K562 (cell line): Measurements from ENCODE around the gene GCNT2. TPM values are rescaled to one million over a fixed set of nuclear protein-coding genes. Genes with fewer than 3 reads are reported as not detected.
A peak's percentile ranks its signal among the peaks of the same experiment; 100 is the strongest.

ENCODE experiments used
- ATAC-seq: fragments of 200-7000 bp; cut with Tn5 transposase; 3 replicates; pipeline ENCODE4 v1.9.1; 2020; ENCODE audit warnings: moderate library complexity
- BruUV-seq: library from RNA; stranded (reverse); fragments of 400-500 nt; replicated peaks from 2 replicates; lab custom pipeline; 2021; lab: Mats Ljungman, UMichigan
- CTCF ChIA-PET: fragments of 300-600 bp; formaldehyde crosslinking; extraction: SDS; loops from one replicate; lab custom pipeline; 2021; ENCODE audit warnings: low intra/inter-chr PET ratio; lab: Yijun Ruan, JAX
- POLR2A ChIA-PET: fragments of 300-600, 350-650 bp; sonication (Branson Sonifier 250); formaldehyde crosslinking; extraction: SDS; loops from one replicate; lab custom pipeline; 2021; ENCODE audit warnings: antibody characterized with exemption, inconsistent platforms; lab: Yijun Ruan, JAX
- DNase-seq, 4 experiments: peaks; one replicate each; pipeline versions ENCODE4 v3.0.0 to v3.0.0-alpha.2; 2011 to 2018; ENCODE audit warnings: low spot score in 3 of 4, mixed read lengths in 3 of 4; ENCODE audit errors: extremely low read depth in 1 of 4
- FAIRE-seq: peaks from 2 replicates; lab custom pipeline; 2011; peaks lifted over from hg19 to GRCh38; lab: Jason Lieb, UNC
- H2AFZ ChIP-seq: 2 replicates; pipeline ENCODE4 v1.6.0; 2011; ENCODE audit warnings: low read depth, low read length, control low read depth, inconsistent platforms
- H3K27ac ChIP-seq: fragments of 200-600 bp; 3 replicates; pipeline ENCODE4 v1.8.0; 2011; ENCODE audit warnings: low read depth, mild to moderate bottlenecking, control low read depth, inconsistent platforms, low read length, moderate library complexity, mixed read lengths; ENCODE audit errors: extremely low read depth
- H3K27me3 ChIP-seq, 2 experiments: fragments of 300-600 bp in 1 of 2; 2 replicates in 1 of 2; 3 replicates in 1 of 2; pipeline versions ENCODE4 v1.6.0 to v1.8.0; 2011; ENCODE audit warnings: inconsistent platforms in 2 of 2, low read length in 2 of 2, mild to moderate bottlenecking in 1 of 2, mixed read lengths in 1 of 2, moderate library complexity in 1 of 2; ENCODE audit not compliant: control insufficient read depth in 2 of 2, insufficient read depth in 2 of 2
- H3K36me3 ChIP-seq: fragments of 300-600 bp; 3 replicates; pipeline ENCODE4 v1.8.0; 2011; ENCODE audit warnings: mild to moderate bottlenecking, low read length, inconsistent platforms; ENCODE audit not compliant: control insufficient read depth, insufficient read depth
- H3K4me1 ChIP-seq, 2 experiments: fragments of 200-600 bp in 1 of 2; replicated peaks in 1 of 2; 2 replicates in 1 of 2; 3 replicates in 1 of 2; pipeline versions ENCODE4 v1.5.1 to v1.8.0; 2011; ENCODE audit warnings: inconsistent platforms in 2 of 2, low read length in 2 of 2, mild to moderate bottlenecking in 1 of 2, mixed read lengths in 1 of 2, moderate library complexity in 1 of 2; ENCODE audit not compliant: control insufficient read depth in 2 of 2, insufficient read depth in 2 of 2
- H3K4me2 ChIP-seq: 2 replicates; pipeline ENCODE4 v1.6.1; 2011; ENCODE audit warnings: low read length, control low read depth, inconsistent platforms, mixed read lengths; ENCODE audit not compliant: insufficient read depth
- H3K4me3 ChIP-seq: fragments of 200-600 bp; sonication (generic), shearing (Covaris generic); 2 replicates; pipeline ENCODE4 v1.5.1; 2016; ENCODE audit warnings: control low read depth, inconsistent platforms
- H3K79me2 ChIP-seq: fragments of 200-600 bp; 3 replicates; pipeline ENCODE4 v1.8.0; 2011; ENCODE audit warnings: low read length, inconsistent platforms; ENCODE audit not compliant: control insufficient read depth, insufficient read depth
- H3K9ac ChIP-seq, 2 experiments: 2 replicates each; pipeline versions ENCODE4 v1.6.0 to v1.6.1; 2011; ENCODE audit warnings: low read depth in 2 of 2, low read length in 2 of 2, control low read depth in 1 of 2, inconsistent platforms in 1 of 2, mild to moderate bottlenecking in 1 of 2, mixed read lengths in 1 of 2; ENCODE audit not compliant: insufficient read depth in 1 of 2
- H3K9me1 ChIP-seq: one replicate; pipeline ENCODE4 v1.6.0; 2011; ENCODE audit warnings: inconsistent platforms, mild to moderate bottlenecking, low read length, moderate library complexity; ENCODE audit not compliant: control insufficient read depth, insufficient read depth
- H3K9me3 ChIP-seq: replicated peaks from 2 replicates; pipeline ENCODE4 v1.5.1; 2011; ENCODE audit warnings: low read depth, low read length, inconsistent platforms; ENCODE audit not compliant: control insufficient read depth, insufficient read depth
- H4K20me1 ChIP-seq: replicated peaks from 2 replicates; pipeline ENCODE4 v1.6.1; 2011; ENCODE audit warnings: low read length, inconsistent platforms, mixed read lengths; ENCODE audit not compliant: control insufficient read depth, insufficient read depth
- BACH1 ChIP-seq: fragments of 200-800 bp; sonication (Bioruptor generic); IDR thresholded peaks from 2 replicates; pipeline ENCODE4 v1.6.1; 2016; ENCODE audit warnings: missing genetic modification characterization, missing compliant biosample characterization
- GTF2A2 ChIP-seq: IDR thresholded peaks from 2 replicates; pipeline ENCODE4 v1.6.1; 2016; ENCODE audit warnings: mild to moderate bottlenecking, missing genetic modification characterization, missing compliant biosample characterization
- HES1 ChIP-seq: fragments of 450-650 bp; IDR thresholded peaks from 2 replicates; pipeline ENCODE4 v1.6.1; 2016; ENCODE audit warnings: low read depth, mild to moderate bottlenecking, moderate library complexity
- HSF4 ChIP-seq: fragments of 250-450 bp; sonication (Bioruptor Pico); IDR thresholded peaks from 2 replicates; pipeline ENCODE4 v2.1.2; 2022; ENCODE audit warnings: mild to moderate bottlenecking, moderate library complexity, borderline replicate concordance
- NFE2 ChIP-seq: IDR thresholded peaks from 2 replicates; pipeline ENCODE4 v1.6.1; 2014; ENCODE audit warnings: antibody characterized with exemption, low read depth
- NR2C2 ChIP-seq, 2 experiments: fragments of 200-800 bp in 1 of 2; sonication (Bioruptor generic) in 1 of 2; sonication (generic) in 1 of 2; formaldehyde crosslinking in 1 of 2; IDR thresholded peaks; 2 replicates each; pipeline versions ENCODE4 v1.6.1 to v1.8.0; 2016 to 2022; ENCODE audit warnings: mild to moderate bottlenecking in 1 of 2, missing compliant biosample characterization in 1 of 2, missing genetic modification characterization in 1 of 2, missing genetic modification reagents in 1 of 2
- RREB1 ChIP-seq: fragments of 250-450 bp; sonication (Bioruptor Pico); IDR thresholded peaks from 2 replicates; pipeline ENCODE4 v1.4.0; 2020
- TBL1XR1 ChIP-seq, 2 experiments: IDR thresholded peaks; 2 replicates each; pipeline ENCODE4 v1.6.1; 2012; ENCODE audit warnings: improper control_type of control experiment in 2 of 2, low read length in 2 of 2, mild to moderate bottlenecking in 1 of 2
- U2AF2 ChIP-seq: fragments of 200-400 bp; formaldehyde crosslinking; optimal IDR thresholded peaks from 2 replicates; pipeline ENCODE3; 2017; ENCODE audit warnings: low read depth, mild to moderate bottlenecking, low read length
- ZNF3 ChIP-seq: fragments of 250-450 bp; sonication (Bioruptor Pico); IDR thresholded peaks from 2 replicates; pipeline ENCODE4 v1.5.0; 2021; ENCODE audit warnings: mild to moderate bottlenecking, moderate library complexity
- ZNF384 ChIP-seq: IDR thresholded peaks from 2 replicates; pipeline ENCODE4 v1.6.1; 2012; ENCODE audit warnings: low read depth, low read length, improper control_type of control experiment
- ZNF75A ChIP-seq: fragments of 450-650 bp; formaldehyde crosslinking; IDR thresholded peaks from 2 replicates; pipeline ENCODE4 v1.4.0; 2020; ENCODE audit warnings: mild to moderate bottlenecking
- WGBS: fragments of 100-300 bp; shearing (Covaris generic); methylation state at CpG from one replicate; pipeline ENCODE4 v1.1.6; 2016; ENCODE audit warnings: low coverage, mixed read lengths; ENCODE audit not compliant: insufficient coverage; ENCODE audit errors: missing lambda C conversion rate; 5-methylcytosine and 5-hydroxymethylcytosine counted together
- in situ Hi-C: fragments of 300-500 bp; cut with MboI; formaldehyde crosslinking; loops from 4 replicates; pipeline ENCODE4 v1.15.0; 2018; ENCODE audit warnings: inconsistent platforms, mixed read lengths
- intact Hi-C: fragments of 100-400 bp; cut with micrococcal nuclease; formaldehyde crosslinking; loops from 2 replicates; pipeline ENCODE4 v1.14.2; 2022
- polyA plus RNA-seq, 8 experiments: library from polyadenylated mRNA; depleted of rRNA in 4 of 8; stranded (reverse) in 5 of 8; unstranded in 3 of 8; fragments of >200 nt; fragmentation: Nextera tagmentation in 2 of 8; fragmentation: Illumina TruSeq in 1 of 8; extraction: Ambion mirVana in 2 of 8; extraction: Trizol in 1 of 8; gene quantifications; 2 replicates each; pipeline versions ENCODE4 v1.2.1 to v1.2.3, GENCODE V29; 2011 to 2014; ENCODE audit warnings: inconsistent platforms in 1 of 8, missing spikeins in 1 of 8
- total RNA-seq, 7 experiments: library from RNA; depleted of rRNA in 6 of 7; stranded (reverse); fragments of >200 nt in 6 of 7; fragmentation: Illumina TruSeq in 2 of 7; extraction: Trizol in 2 of 7; gene quantifications; 2 replicates each; pipeline versions ENCODE4 v1.2.1 to v1.2.3, GENCODE V29; 2011 to 2021; ENCODE audit warnings: low replicate concordance in 1 of 7
- TF ChIP-seq, protein P1 (sequence below): fragments of 450-650 bp; formaldehyde crosslinking; IDR thresholded peaks from 2 replicates; pipeline ENCODE4 v1.4.0; 2020; ENCODE audit warnings: mild to moderate bottlenecking, mixed read lengths

Gene GCNT2
- total and polyA plus RNA-seq, 9 of the 15 experiments (the other 6 are each of a cell fraction or from before 2014, with no cell fraction given) = 0.78 to 2.6 (median 1.6) TPM

GRCh38 chr6:10662207-10662606 lies 141.1 kb downstream of the GCNT2 start:
- Histone ChIP-seq H3K36me3 (no peaks in the 10 kb centered on the region), H3K9ac (no peak overlapping the region), H4K20me1 (no peaks in the 10 kb centered on the region), H3K79me2 (no peaks in the 10 kb centered on the region), H3K9me3 (no peaks in the 10 kb centered on the region; the same call in 1 of the 2 replicates), H3K27ac (no peak overlapping the region), H2AFZ (no peak overlapping the region), H3K4me3 (no peak overlapping the region), H3K4me2 (no peak overlapping the region), H3K9me1 (no peaks in the 10 kb centered on the region), H3K27me3 (peaks cover 0 to 5% of the 10 kb centered on the region in 2 experiments; a peak in 2 of 5 replicates), H3K4me1 (peaks cover 8% of the 10 kb centered on the region in 2 experiments)
- in situ Hi-C loops (no loop called here), intact Hi-C loops (no loop called here)
- ATAC-seq = no peak
- BruUV-seq = no TSS peak
- no peak for FAIRE-seq
- 39% methylated on average over 8 of the region's 8 CpGs for WGBS
- CTCF ChIA-PET = no interaction called here
- POLR2A ChIA-PET = interaction anchor here (0.6 to 1.3 kb wide), 3 partner anchors 9 to 32 kb away, joined by 3 to 4 read pairs (median 4); partner anchors contain the start of genes C6orf52 and PAK1IP1
- no peak for DNase-seq
- peak; percentile 94 for TF ChIP-seq GTF2A2 (tag)
- peak; percentile 62; the same call in 1 of the 2 replicates for TF ChIP-seq RREB1
- TF ChIP-seq, protein P1, sequence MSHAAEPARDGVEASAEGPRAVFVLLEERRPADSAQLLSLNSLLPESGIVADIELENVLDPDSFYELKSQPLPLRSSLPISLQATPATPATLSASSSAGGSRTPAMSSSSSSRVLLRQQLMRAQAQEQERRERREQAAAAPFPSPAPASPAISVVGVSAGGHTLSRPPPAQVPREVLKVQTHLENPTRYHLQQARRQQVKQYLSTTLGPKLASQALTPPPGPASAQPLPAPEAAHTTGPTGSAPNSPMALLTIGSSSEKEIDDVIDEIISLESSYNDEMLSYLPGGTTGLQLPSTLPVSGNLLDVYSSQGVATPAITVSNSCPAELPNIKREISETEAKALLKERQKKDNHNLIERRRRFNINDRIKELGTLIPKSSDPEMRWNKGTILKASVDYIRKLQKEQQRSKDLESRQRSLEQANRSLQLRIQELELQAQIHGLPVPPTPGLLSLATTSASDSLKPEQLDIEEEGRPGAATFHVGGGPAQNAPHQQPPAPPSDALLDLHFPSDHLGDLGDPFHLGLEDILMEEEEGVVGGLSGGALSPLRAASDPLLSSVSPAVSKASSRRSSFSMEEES (CRISPR knock-in tag) = 0 out of 2 replicates have a peak, but pooled peaks have one; percentile 21
- TF ChIP-seq ZNF384 = no peak
- TF ChIP-seq TBL1XR1 (IDR thresholded peaks at IDR 0.05; ENCODE audit: low read length in 2 of 2) = no peak
- TF ChIP-seq ZNF75A (CRISPR knock-in tag) = 0 out of 2 replicates have a peak, but pooled peaks have one; percentile 52
- peak; percentile 43; the same call in 1 of the 2 replicates for TF ChIP-seq ZNF3
- TF ChIP-seq NFE2 = no peak
- no peak for TF ChIP-seq HSF4
- TF ChIP-seq NR2C2 (CRISPR knock-in tag; IDR thresholded peaks at IDR 0.05) = no peak
- TF ChIP-seq NR2C2 (tag; IDR thresholded peaks at IDR 0.05) = peak; percentile 58
- no peak for TF ChIP-seq HES1
- TF ChIP-seq BACH1 = peak; percentile 92
- no peak for TF ChIP-seq U2AF2
